Endodermal cell (in vitro differentiated cells): ENCODE results near the gene PLEKHM2. TPM values are rescaled to one million over a fixed set of nuclear protein-coding genes. Genes with fewer than 3 reads are reported as not detected.

Experiments used
- DNase-seq: peaks from one replicate; pipeline ENCODE4 v3.0.0-alpha.2; 2017
- H3K27ac ChIP-seq: 2 replicates; pipeline ENCODE4 v1.5.1; 2013; ENCODE audit warnings: mild to moderate bottlenecking, low read depth, low read length, moderate library complexity
- H3K27me3 ChIP-seq: 2 replicates; pipeline ENCODE4 v1.6.1; 2013; ENCODE audit warnings: mild to moderate bottlenecking, low read length, moderate library complexity; ENCODE audit not compliant: insufficient read depth, control insufficient read depth, poor library complexity, severe bottlenecking
- H3K36me3 ChIP-seq: 2 replicates; pipeline ENCODE4 v1.7.0; 2013; ENCODE audit warnings: mild to moderate bottlenecking, low read length, moderate library complexity; ENCODE audit not compliant: control insufficient read depth, insufficient read depth
- H3K4me1 ChIP-seq: one replicate; pipeline ENCODE4 v1.7.0; 2013; ENCODE audit warnings: low read length; ENCODE audit not compliant: control insufficient read depth, insufficient read depth
- H3K4me3 ChIP-seq: 2 replicates; pipeline ENCODE4 v1.5.1; 2013; ENCODE audit warnings: mild to moderate bottlenecking, low read length, moderate library complexity
- H3K9ac ChIP-seq: 2 replicates; pipeline ENCODE4 v1.6.1; 2013; ENCODE audit warnings: mild to moderate bottlenecking, low read length, moderate library complexity; ENCODE audit not compliant: poor library complexity, severe bottlenecking; ENCODE audit errors: extremely low read depth
- H3K9me3 ChIP-seq: 2 replicates; pipeline ENCODE4 v1.6.1; 2013; ENCODE audit warnings: mild to moderate bottlenecking, low read length, moderate library complexity; ENCODE audit not compliant: control insufficient read depth
- H3K27ac Mint-ChIP-seq: 2 replicates; pipeline ENCODE4 v1.8.0; 2020; ENCODE audit warnings: mixed read lengths
- H3K27me3 Mint-ChIP-seq: 2 replicates; pipeline ENCODE4 v1.8.0; 2021; ENCODE audit warnings: mild to moderate bottlenecking, mixed read lengths; ENCODE audit not compliant: insufficient read depth
- H3K36me3 Mint-ChIP-seq: 2 replicates; pipeline ENCODE4 v1.8.0; 2020; ENCODE audit warnings: low read depth, mixed read lengths
- H3K4me1 Mint-ChIP-seq: 2 replicates; pipeline ENCODE4 v1.8.0; 2020; ENCODE audit warnings: mixed read lengths
- H3K4me3 Mint-ChIP-seq: 2 replicates; pipeline ENCODE4 v1.8.0; 2020; ENCODE audit warnings: mild to moderate bottlenecking, moderate library complexity, mixed read lengths
- H3K9me3 Mint-ChIP-seq: 2 replicates; pipeline ENCODE4 v1.8.0; 2020; ENCODE audit warnings: mild to moderate bottlenecking, mixed read lengths
- WGBS, 2 experiments: methylation state at CpG; one replicate each; pipeline versions ENCODE4 v1.1.5 to v1.1.7; 2013; ENCODE audit warnings: missing lambda C conversion rate in 2 of 2, mixed read lengths in 1 of 2; ENCODE audit not compliant: insufficient coverage in 1 of 2, insufficient read length in 1 of 2; 5-methylcytosine and 5-hydroxymethylcytosine counted together
- total RNA-seq, 2 donors: library from RNA; stranded (reverse); fragmentation: NEBNext Ultra II Directional in 1 of 2; extraction: Animal tissue kit (Norgen Biotek cat#: 25700) in 1 of 2; gene quantifications; 2 replicates in 1 of 2; 3 replicates in 1 of 2; pipeline ENCODE4 v1.2.1, GENCODE V29; 2021
- TF ChIP-seq, protein P1 (sequence below): fragments of 200-600 bp; sonication (generic); conservative IDR thresholded peaks from 2 replicates; pipeline ENCODE4 v1.5.0; 2021; ENCODE audit warnings: antibody characterized with exemption, mild to moderate bottlenecking

Gene PLEKHM2
- total RNA-seq, 2 donors from 2014 or later = 46.9 to 50.4 TPM

DNA sequence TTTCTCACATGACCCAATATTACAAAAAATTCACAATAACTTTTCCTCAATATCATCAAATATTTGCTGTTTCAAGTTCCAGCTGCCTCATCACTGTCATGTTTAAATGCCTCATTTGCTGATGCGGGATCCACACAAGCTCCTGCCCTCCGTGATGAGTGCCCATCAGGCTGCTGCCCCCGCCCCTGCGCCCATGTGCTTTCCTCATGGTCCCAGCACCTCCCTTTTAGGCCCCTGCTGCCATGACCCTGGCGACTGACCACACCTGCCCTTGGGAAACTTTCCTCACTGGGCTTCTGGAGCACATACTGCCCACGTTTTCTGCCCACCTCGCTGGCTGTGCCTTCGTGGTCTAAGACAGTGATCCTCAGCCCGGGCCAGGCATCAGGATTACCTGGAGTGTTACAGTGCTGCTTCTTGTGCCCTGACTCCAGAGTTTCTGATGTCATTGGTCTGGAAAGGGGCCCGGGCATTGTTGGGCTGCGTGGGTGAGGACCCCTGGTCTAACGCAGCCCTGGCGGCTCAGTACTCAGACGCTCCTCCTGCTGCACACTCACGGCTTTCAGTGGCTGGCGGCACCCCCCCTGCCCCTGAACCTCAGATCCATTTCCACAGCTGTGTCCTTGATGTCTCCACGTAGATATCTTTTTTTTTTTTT lies 20.5 kb downstream of the PLEKHM2 start:
- 94% methylated on average over 14 to 17 of the region's 17 CpGs for WGBS, 2 experiments
- Mint-ChIP-seq H3K36me3 (peaks cover 30% of the 10 kb centered on the region), H3K9me3 (no peaks in the 10 kb centered on the region), H3K27ac (peak overlapping the region; percentile 35), H3K27me3 (no peaks in the 10 kb centered on the region), H3K4me1 (no peaks in the 10 kb centered on the region), H3K4me3 (no peak overlapping the region)
- TF ChIP-seq, protein P1, sequence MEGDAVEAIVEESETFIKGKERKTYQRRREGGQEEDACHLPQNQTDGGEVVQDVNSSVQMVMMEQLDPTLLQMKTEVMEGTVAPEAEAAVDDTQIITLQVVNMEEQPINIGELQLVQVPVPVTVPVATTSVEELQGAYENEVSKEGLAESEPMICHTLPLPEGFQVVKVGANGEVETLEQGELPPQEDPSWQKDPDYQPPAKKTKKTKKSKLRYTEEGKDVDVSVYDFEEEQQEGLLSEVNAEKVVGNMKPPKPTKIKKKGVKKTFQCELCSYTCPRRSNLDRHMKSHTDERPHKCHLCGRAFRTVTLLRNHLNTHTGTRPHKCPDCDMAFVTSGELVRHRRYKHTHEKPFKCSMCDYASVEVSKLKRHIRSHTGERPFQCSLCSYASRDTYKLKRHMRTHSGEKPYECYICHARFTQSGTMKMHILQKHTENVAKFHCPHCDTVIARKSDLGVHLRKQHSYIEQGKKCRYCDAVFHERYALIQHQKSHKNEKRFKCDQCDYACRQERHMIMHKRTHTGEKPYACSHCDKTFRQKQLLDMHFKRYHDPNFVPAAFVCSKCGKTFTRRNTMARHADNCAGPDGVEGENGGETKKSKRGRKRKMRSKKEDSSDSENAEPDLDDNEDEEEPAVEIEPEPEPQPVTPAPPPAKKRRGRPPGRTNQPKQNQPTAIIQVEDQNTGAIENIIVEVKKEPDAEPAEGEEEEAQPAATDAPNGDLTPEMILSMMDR = no peak
- H3K4me1 ChIP-seq = no peaks in the 10 kb centered on the region
- no peaks in the 10 kb centered on the region for H3K9me3 ChIP-seq
- H3K4me3 ChIP-seq = no peak overlapping the region
- no peaks in the 10 kb centered on the region for H3K27me3 ChIP-seq
- no peak for DNase-seq
- H3K36me3 ChIP-seq = peaks cover 11% of the 10 kb centered on the region
- no peak overlapping the region for H3K27ac ChIP-seq
- no peak overlapping the region for H3K9ac ChIP-seq

DNA sequence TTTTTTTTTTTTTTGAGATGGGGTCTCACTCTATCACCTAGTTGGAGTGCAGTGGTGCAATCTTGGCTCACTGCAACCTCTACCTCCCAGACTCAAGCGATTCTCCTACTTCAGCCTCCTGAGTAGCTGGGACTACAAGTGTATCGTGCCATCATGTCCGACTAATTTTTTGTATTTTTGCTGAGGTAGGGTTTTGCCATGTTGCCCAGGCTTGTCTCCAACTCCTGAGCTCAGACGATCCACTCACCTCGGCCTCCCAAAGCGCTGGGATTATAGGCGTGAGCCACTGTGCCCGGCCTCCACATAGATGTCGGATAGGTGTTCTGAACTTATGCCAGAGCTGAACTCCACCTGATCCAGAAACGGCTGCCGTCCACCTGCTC lies 21.1 kb downstream of the PLEKHM2 start:
- Mint-ChIP-seq H3K27ac (no peak overlapping the region), H3K4me3 (no peak overlapping the region), H3K36me3 (peaks cover 30% of the 10 kb centered on the region), H3K4me1 (no peaks in the 10 kb centered on the region), H3K27me3 (no peaks in the 10 kb centered on the region), H3K9me3 (no peaks in the 10 kb centered on the region)
- no peak for DNase-seq
- H3K9me3 ChIP-seq = no peaks in the 10 kb centered on the region
- H3K4me1 ChIP-seq = no peaks in the 10 kb centered on the region
- WGBS, 2 experiments = 96 to 99% methylated on average over 8 to 11 of the region's 11 CpGs
- H3K4me3 ChIP-seq = no peak overlapping the region
- TF ChIP-seq, protein P1 = no peak
- H3K27me3 ChIP-seq = no peaks in the 10 kb centered on the region
- no peak overlapping the region for H3K9ac ChIP-seq
- H3K36me3 ChIP-seq = peaks cover 10% of the 10 kb centered on the region
- H3K27ac ChIP-seq = no peak overlapping the region

DNA sequence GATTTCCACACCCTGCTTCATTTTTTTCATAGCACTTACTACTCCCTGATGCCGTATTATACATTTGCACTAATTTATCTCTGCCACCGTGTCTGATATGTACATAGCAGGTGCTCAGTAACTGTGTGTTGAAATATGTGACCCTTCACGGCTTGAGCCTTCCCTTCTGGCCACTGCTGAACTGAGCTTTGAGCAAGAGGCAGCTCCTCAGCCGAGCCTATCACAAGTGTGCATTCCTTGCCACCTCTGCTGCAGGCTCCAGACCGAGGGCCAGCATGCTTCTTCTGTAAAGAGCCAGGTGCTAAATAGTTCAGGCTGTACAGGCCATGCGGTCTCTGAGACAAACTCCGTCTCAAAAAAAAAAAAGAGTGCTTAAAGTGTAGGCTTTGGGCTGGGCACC lies 22.6 kb downstream of the PLEKHM2 start:
- 94 to 95% methylated on average over 3 to 7 of the region's 7 CpGs for WGBS, 2 experiments

More for the DNA sequence above, 22.6 kb downstream of the PLEKHM2 start:
- Histone ChIP-seq H3K27ac (no peak overlapping the region), H3K4me1 (no peaks in the 10 kb centered on the region), H3K4me3 (no peak overlapping the region), H3K36me3 (peaks cover 6% of the 10 kb centered on the region), H3K9ac (no peak overlapping the region), H3K27me3 (no peaks in the 10 kb centered on the region), H3K9me3 (no peaks in the 10 kb centered on the region)
- TF ChIP-seq, protein P1 = no peak
- H3K9me3 Mint-ChIP-seq = no peaks in the 10 kb centered on the region
- H3K27me3 Mint-ChIP-seq = no peaks in the 10 kb centered on the region
- no peak overlapping the region for H3K4me3 Mint-ChIP-seq
- DNase-seq = no peak
- no peak overlapping the region for H3K27ac Mint-ChIP-seq
- no peaks in the 10 kb centered on the region for H3K4me1 Mint-ChIP-seq
- H3K36me3 Mint-ChIP-seq = peaks cover 28% of the 10 kb centered on the region
